Neural cell (in vitro differentiated cells): ENCODE results near the gene COL16A1.

Source experiments
- EZH2 ChIP-seq: fragments of 200-600, 300-800 bp; shearing (Covaris generic), sonication (generic); IDR thresholded peaks from 2 replicates; pipeline ENCODE4 v1.6.1; 2014; ENCODE audit warnings: antibody characterized with exemption, low read length, borderline replicate concordance, mild to moderate bottlenecking; ENCODE audit not compliant: insufficient read depth, poor library complexity, severe bottlenecking
- MXI1 ChIP-seq: fragments of 450-650 bp; conservative IDR thresholded peaks from 2 replicates; pipeline ENCODE4 v1.6.1; 2014; ENCODE audit warnings: antibody characterized with exemption, mild to moderate bottlenecking; ENCODE audit not compliant: poor library complexity, severe bottlenecking
- POLR2AphosphoS5 ChIP-seq: IDR thresholded peaks from 2 replicates; pipeline ENCODE4 v1.6.1; 2012
- SMC3 ChIP-seq: fragments of 450-650 bp; conservative IDR thresholded peaks from 2 replicates; pipeline ENCODE4 v1.6.1; 2014; ENCODE audit warnings: antibody characterized with exemption, mild to moderate bottlenecking, moderate library complexity; ENCODE audit not compliant: poor library complexity
- TAF1 ChIP-seq: IDR thresholded peaks from 2 replicates; pipeline ENCODE4 v1.6.1; 2012; ENCODE audit warnings: low read depth

- TF ChIP-seq TAF1 (no peak), EZH2 (no peak), SMC3 (no peak), MXI1 (no peak), POLR2AphosphoS5 (no peak)
Measured at GRCh38 chr1:31742462-31743212, 38.8 kb upstream of the COL16A1 start.
